SU-DHL-6 (cell line): ENCODE data around the gene MST1.
"Not testable (repeated sequence)": the region's sequence is repeated elsewhere in the genome, so short reads cannot be mapped to it uniquely, and the experiment has no call there.

Experiments
- H2AFZ ChIP-seq: fragments of 200-600 bp; sonication (generic); 2 replicates; pipeline ENCODE4 v1.6.1; 2014; ENCODE audit warnings: low read depth, mild to moderate bottlenecking, moderate library complexity, mixed read lengths, antibody characterized with exemption, low read length; ENCODE audit not compliant: severe bottlenecking
- H3F3A ChIP-seq: fragments of 200-600 bp; shearing (Covaris generic); 2 replicates; pipeline ENCODE4 v1.6.0; 2016; ENCODE audit warnings: antibody characterized with exemption, mild to moderate bottlenecking; ENCODE audit not compliant: insufficient read depth
- H3K27ac ChIP-seq: fragments of 200-600 bp; sonication (generic); 2 replicates; pipeline ENCODE4 v1.5.1; 2016; ENCODE audit warnings: low read depth, mild to moderate bottlenecking, low read length, moderate library complexity, mixed read lengths
- H3K27me3 ChIP-seq: fragments of 200-600 bp; sonication (generic), shearing (Covaris generic); 2 replicates; pipeline ENCODE4 v1.6.0; 2014; ENCODE audit warnings: mild to moderate bottlenecking, low read length
- H3K36me3 ChIP-seq: fragments of 200-600 bp; sonication (generic); 2 replicates; pipeline ENCODE4 v1.6.1; 2014; ENCODE audit warnings: mild to moderate bottlenecking, low read length, mixed read lengths
- H3K4me2 ChIP-seq: fragments of 300-600, 200-600 bp; shearing (Covaris generic), sonication (generic); 2 replicates; pipeline ENCODE4 v1.6.0; 2014; ENCODE audit warnings: low read length, low read depth, mild to moderate bottlenecking; ENCODE audit not compliant: poor library complexity, severe bottlenecking
- H3K4me3 ChIP-seq: fragments of 200-600 bp; sonication (generic); 2 replicates; pipeline ENCODE4 v1.5.1; 2014; ENCODE audit warnings: antibody characterized with exemption, low read length, mild to moderate bottlenecking, mixed read lengths; ENCODE audit not compliant: insufficient read depth, poor library complexity, severe bottlenecking
- H3K79me2 ChIP-seq: fragments of 200-600 bp; sonication (generic); 2 replicates; pipeline ENCODE4 v1.6.1; 2014; ENCODE audit warnings: mild to moderate bottlenecking, low read length, moderate library complexity; ENCODE audit not compliant: insufficient read depth
- H3K9ac ChIP-seq: fragments of 200-600 bp; sonication (generic); 2 replicates; pipeline ENCODE4 v1.7.0; 2014; ENCODE audit warnings: mild to moderate bottlenecking, low read length
- H3K9me2 ChIP-seq: fragments of 200-600 bp; sonication (generic); replicated peaks from 2 replicates; pipeline ENCODE4 v1.6.1; 2014; ENCODE audit warnings: low read length; ENCODE audit not compliant: insufficient read depth
- H3K9me3 ChIP-seq: fragments of 200-600 bp; sonication (generic); 2 replicates; pipeline ENCODE4 v1.6.1; 2014; ENCODE audit warnings: low read length, mixed read lengths; ENCODE audit not compliant: insufficient read depth
- H4K20me1 ChIP-seq: fragments of 200-600 bp; sonication (generic); 2 replicates; pipeline ENCODE4 v1.6.1; 2014; ENCODE audit warnings: low read depth, mild to moderate bottlenecking, antibody characterized with exemption, low read length, moderate library complexity, mixed read lengths

MST1 gene

DNA sequence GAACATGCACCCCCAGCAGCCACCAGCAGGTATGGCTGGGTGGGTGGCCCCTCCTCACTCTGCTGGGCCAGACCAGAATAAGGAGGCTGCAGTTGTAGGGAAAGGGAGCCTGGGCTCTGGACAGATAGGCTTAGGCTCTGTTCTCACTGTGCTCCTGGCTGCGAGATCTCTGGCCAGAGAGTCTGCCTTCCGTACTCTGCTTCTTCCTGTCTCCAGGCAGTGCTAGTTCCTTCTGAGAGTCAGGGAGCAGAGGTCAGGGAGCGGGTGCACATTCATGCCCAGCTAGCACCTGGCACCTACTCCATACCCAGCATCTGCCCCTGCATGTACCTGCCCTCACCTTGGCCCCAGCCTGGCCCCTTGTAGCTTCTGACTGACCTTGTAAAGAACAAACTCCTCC is 2.2 kb upstream of the MST1 start:
- not testable (repeated sequence) for H3K4me3 ChIP-seq, H3K9ac ChIP-seq, H3K79me2 ChIP-seq, H3K27ac ChIP-seq, H3K4me2 ChIP-seq, H3K9me3 ChIP-seq, H3K36me3 ChIP-seq, H3K27me3 ChIP-seq, H3F3A ChIP-seq, H2AFZ ChIP-seq, H3K9me2 ChIP-seq, H4K20me1 ChIP-seq

DNA sequence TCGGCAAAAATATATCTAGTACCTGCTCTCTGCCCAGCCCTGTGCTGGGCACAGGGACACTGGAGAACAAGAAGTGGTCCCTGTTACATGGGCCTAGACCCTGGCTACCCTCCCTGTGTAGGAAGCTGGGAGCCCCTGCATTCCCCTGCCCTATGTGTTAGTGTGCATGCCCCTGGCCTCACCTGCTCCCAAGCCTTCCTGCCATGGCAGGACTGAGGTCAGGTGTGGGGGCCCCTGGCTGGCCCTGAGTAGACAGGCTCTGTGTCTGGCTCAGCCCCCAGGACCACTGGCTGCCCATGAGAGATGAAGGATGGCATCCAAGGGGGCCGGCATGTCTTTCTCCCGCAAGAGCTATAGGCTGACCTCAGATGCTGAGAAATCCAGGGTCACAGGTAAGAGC is 1.6 kb upstream of the MST1 start:
- H3F3A ChIP-seq, H3K79me2 ChIP-seq, H3K9ac ChIP-seq, H3K9me2 ChIP-seq, H3K27ac ChIP-seq, H3K9me3 ChIP-seq, H2AFZ ChIP-seq, H3K4me3 ChIP-seq, H3K36me3 ChIP-seq, H4K20me1 ChIP-seq, H3K27me3 ChIP-seq: not testable (repeated sequence)
- H3K4me2 ChIP-seq = peak overlapping the region; percentile 77

DNA sequence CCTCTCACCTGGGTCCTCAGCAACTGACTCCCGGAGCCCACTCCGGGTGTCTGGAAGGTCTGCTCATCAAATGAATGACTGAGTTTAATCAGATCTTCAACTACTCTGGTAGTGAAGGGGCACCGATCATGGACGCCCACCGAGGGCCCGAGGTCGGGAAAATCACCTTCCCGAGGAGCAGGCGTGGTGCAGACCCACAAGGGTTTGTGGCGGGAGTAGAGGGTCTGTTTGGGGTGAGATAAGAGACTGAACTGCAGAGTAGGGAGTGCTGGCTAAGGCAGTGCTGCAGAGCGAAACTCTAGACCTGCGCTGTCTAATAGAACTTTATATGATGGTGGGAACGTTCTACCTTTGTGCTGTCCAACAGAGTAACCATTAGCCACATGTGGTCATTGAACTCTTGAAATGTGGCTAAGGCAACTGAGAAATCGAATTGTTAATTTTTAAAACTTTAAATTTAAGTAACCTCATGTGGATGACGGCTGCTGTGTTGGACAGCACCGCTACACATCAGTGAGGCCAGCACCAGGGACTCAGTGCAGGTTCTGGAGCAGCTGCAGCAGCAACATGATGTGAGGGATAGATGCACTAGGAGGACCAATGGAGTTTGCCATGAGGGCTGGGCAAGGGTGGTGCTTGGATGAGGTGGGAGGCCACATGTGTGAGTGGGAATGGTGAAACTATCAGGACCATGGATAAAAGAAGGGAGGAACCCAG is 792 bp upstream of the MST1 start:
- H3K9me2 ChIP-seq, H3F3A ChIP-seq, H3K27me3 ChIP-seq, H4K20me1 ChIP-seq, H3K36me3 ChIP-seq, H3K79me2 ChIP-seq, H3K9me3 ChIP-seq, H3K27ac ChIP-seq: not testable (repeated sequence)
- H3K4me3 ChIP-seq = peak overlapping the region; percentile 86
- H3K4me2 ChIP-seq = peak overlapping the region; percentile 77
- H3K9ac ChIP-seq = peak overlapping the region; percentile 71
- peak overlapping the region; percentile 80 for H2AFZ ChIP-seq

DNA sequence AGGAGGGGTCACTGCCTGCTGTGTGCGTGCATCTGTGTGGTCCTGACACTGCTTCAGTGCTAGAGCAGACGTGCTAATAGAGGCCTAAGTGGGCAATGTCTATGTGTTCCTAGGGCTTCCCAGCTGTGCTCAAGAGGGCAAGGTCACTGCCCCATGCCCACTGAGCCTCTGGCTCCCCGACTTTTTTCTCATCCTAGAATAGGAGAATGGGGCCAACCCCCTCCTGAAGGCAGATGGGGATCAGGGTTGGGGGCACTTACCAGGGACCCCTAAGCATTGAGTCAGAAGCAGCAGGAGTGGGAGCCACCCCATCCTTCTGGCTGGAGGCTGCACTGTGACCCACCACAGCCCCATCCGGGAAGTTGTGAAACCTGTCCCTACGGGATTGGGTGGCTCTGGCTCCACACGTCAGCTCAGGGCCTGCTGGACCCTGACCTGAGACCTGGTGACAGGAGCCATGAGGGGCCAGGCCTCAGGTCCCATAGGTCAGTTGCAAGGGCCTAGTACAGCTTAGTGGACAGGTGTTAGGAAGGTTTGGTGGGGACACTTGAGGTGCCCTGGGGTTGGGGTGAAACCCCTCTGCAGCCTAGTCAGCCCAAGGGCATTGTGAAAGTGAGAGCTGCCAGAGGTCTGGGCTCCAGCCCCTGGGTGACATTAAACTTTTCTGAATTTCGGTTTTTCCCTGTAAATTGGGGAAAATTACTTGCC is 782 bp downstream of the MST1 start:
- H3K9me3 ChIP-seq, H3K9me2 ChIP-seq, H3K36me3 ChIP-seq, H3K79me2 ChIP-seq, H4K20me1 ChIP-seq, H3F3A ChIP-seq, H3K27me3 ChIP-seq: not testable (repeated sequence)
- peak overlapping the region; percentile 77 for H3K4me2 ChIP-seq
- H3K9ac ChIP-seq = peak overlapping the region; percentile 71
- peak overlapping the region; percentile 31 for H3K27ac ChIP-seq
- peak overlapping the region; percentile 86 for H3K4me3 ChIP-seq
- H2AFZ ChIP-seq = peak overlapping the region; percentile 80

DNA sequence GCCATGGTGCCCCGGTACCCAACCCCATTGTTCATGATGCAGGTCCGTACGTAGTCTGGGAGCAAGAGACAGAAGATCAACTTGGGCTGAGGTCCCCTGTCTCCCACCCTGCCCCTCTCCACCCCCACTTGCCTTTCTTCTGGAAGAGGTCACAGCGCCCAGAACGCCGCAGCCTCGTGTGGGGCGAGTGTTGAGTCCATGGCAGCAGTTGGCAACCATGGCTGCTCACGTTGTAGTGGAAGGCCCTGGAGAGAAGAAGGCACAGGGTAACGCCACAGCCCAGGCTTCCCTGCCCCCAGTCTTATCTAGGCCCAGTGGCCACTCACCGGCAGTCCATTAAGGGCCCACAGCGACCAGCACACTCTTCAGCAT is 1.9 kb downstream of the MST1 start:
- H3K36me3 ChIP-seq, H3K79me2 ChIP-seq, H3K27me3 ChIP-seq, H3K4me2 ChIP-seq, H3K4me3 ChIP-seq, H3F3A ChIP-seq, H4K20me1 ChIP-seq, H3K9me3 ChIP-seq, H3K9ac ChIP-seq, H3K9me2 ChIP-seq, H2AFZ ChIP-seq, H3K27ac ChIP-seq: not testable (repeated sequence)

DNA sequence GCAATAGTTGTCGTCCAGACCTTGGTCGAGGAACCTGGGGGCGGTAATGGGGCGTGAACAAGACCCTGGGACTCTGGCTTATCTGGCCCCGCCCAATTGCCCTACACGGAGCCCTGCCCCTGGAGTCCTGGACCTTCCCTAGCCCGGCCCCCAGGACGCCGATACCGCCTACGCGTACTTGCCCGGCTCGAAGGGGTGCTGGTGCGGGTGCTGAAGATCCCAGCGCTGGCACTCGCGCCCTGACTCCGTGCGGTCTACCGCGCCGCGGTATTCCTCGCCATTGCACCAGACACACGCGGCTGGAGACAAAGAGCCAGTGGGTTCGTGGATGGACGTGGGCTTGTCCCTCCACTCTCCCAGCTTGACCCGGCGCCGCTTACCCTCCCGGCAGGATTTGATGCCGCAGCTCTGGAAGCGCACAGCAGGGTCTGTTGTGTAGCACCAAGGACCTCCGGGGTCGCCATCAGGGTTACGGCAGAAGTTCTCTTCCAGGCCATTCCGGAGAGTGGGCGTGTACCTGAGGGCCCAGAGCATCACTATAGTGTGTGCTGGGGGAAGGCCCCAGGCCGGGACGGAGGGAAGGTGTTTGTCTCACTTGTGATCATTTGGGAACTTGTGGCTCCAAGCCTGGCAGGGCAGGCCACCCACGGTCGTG is 2.4 kb downstream of the MST1 start:
- H2AFZ ChIP-seq = not testable (repeated sequence)

DNA sequence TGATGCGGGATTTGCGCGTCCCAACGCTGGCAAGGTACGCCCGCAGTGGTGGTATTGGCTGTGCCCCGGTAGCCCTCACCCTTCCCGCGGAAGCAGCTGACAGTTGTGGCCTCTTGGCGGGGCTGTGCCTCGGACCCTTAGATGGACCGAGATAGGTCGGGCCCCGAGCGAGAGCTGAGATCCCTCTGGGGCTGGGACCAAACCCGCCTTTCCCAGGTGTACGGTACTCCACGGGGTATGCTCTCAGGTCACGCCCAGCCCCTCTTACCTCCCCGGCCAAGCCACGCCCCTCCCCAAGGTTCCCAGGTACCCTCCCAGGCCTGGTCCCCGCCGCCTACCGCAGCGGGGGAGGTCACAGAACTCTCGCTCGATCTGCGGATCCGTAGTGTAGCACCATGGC is 2.9 kb downstream of the MST1 start:
- not testable (repeated sequence) for H4K20me1 ChIP-seq, H3K36me3 ChIP-seq, H2AFZ ChIP-seq, H3K9ac ChIP-seq, H3K79me2 ChIP-seq, H3F3A ChIP-seq, H3K27ac ChIP-seq, H3K4me2 ChIP-seq, H3K4me3 ChIP-seq, H3K9me3 ChIP-seq, H3K9me2 ChIP-seq, H3K27me3 ChIP-seq

More for the DNA sequence above, 2.4 kb downstream of the MST1 start:
- H4K20me1 ChIP-seq, H3K9ac ChIP-seq, H3K9me3 ChIP-seq, H3K9me2 ChIP-seq, H3K79me2 ChIP-seq, H3K4me3 ChIP-seq, H3K36me3 ChIP-seq, H3K27me3 ChIP-seq, H3K27ac ChIP-seq, H3K4me2 ChIP-seq, H3F3A ChIP-seq: not testable (repeated sequence)

DNA sequence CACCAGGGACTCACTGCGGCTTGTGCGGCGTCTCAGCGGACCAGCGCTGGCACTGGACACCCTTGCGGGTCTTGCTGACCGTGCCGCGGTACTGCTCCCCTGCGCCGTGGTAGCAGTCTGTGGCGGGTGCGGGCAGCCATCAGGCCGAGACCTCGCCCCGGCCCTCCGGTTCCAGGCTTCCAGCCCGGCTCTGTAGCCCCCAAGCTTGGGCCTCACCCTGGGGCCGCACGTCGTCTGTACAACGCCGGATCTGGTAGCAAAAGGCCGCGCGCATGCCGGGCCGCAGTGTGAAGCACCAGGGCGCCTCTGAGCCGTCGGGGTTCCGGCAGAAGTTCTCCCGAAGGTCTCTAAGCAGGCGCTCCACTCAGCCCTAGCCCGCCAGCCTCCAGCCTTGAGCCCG is 3.4 kb downstream of the MST1 start:
- not testable (repeated sequence) for H3K27ac ChIP-seq, H3K9me2 ChIP-seq, H3K9ac ChIP-seq, H2AFZ ChIP-seq, H3K36me3 ChIP-seq, H4K20me1 ChIP-seq, H3K9me3 ChIP-seq, H3F3A ChIP-seq, H3K27me3 ChIP-seq, H3K79me2 ChIP-seq, H3K4me2 ChIP-seq, H3K4me3 ChIP-seq
